HG03520 (cell line): Measurements from ENCODE around the gene NPAT.
"Not testable (repeated sequence)": the region's sequence is repeated elsewhere in the genome, so short reads cannot be mapped to it uniquely, and the experiment has no call there.

Experiments
- ATAC-seq: cut with Tn5 transposase; IDR thresholded peaks from one replicate; pipeline ENCODE4 v1.9.1; 2021; ENCODE audit warnings: mild to moderate bottlenecking, moderate library complexity; ENCODE audit not compliant: unreplicated experiment

Gene NPAT

GRCh38 chr11:108160970-108161566, 61.4 kb downstream of the NPAT start:
- peak; percentile 99 for ATAC-seq

GRCh38 chr11:108154591-108154990, 67.8 kb downstream of the NPAT start:
- ATAC-seq, result no peak

- ATAC-seq, result no peak
These were observed 73.9 kb downstream of the NPAT start for GRCh38 chr11:108148556-108148955.

GRCh38 chr11:108147150-108147549, 75.3 kb downstream of the NPAT start:
- no peak for ATAC-seq

GRCh38 chr11:108144615-108145014, 77.8 kb downstream of the NPAT start:
- no peak for ATAC-seq

- no peak for ATAC-seq
These were observed 80.1 kb downstream of the NPAT start for GRCh38 chr11:108142304-108142703.

GRCh38 chr11:108137212-108137611, 85.2 kb downstream of the NPAT start:
- no peak for ATAC-seq

- peak; percentile 49 for ATAC-seq
These were observed 86.4 kb downstream of the NPAT start for GRCh38 chr11:108135845-108136544.

- ATAC-seq, result not testable (repeated sequence)
These were observed 89.4 kb downstream of the NPAT start for GRCh38 chr11:108132993-108133538.

GRCh38 chr11:108131993-108132392, 90.4 kb downstream of the NPAT start:
- ATAC-seq, result no peak

- no peak for ATAC-seq
These were observed 93.7 kb downstream of the NPAT start for GRCh38 chr11:108128772-108129171.

GRCh38 chr11:108125096-108125495, 97.3 kb downstream of the NPAT start:
- no peak for ATAC-seq

GRCh38 chr11:108122166-108122628, 100.2 kb downstream of the NPAT start:
- ATAC-seq, result no peak

GRCh38 chr11:108121274-108122155, 100.9 kb downstream of the NPAT start, which contains the start of gene ACAT1:
Gene ACAT1 (plus strand): TSS chr11:108121567. CDS start chr11:108121607, 40 bp downstream.
- ATAC-seq, result peak; percentile 97

GRCh38 chr11:108120936-108121273, 101.5 kb downstream of the NPAT start:
- peak; percentile 2 for ATAC-seq

- no peak for ATAC-seq
These were observed 104.6 kb downstream of the NPAT start for GRCh38 chr11:108117746-108118371.

GRCh38 chr11:108115500-108116140, 106.8 kb downstream of the NPAT start:
- ATAC-seq, result no peak

GRCh38 chr11:108112057-108112456, 110.4 kb downstream of the NPAT start:
- no peak for ATAC-seq

- ATAC-seq, result no peak
These were observed 111.3 kb downstream of the NPAT start for GRCh38 chr11:108111126-108111525.
